Measurements from ENCODE around the gene RFFL.

DNA sequence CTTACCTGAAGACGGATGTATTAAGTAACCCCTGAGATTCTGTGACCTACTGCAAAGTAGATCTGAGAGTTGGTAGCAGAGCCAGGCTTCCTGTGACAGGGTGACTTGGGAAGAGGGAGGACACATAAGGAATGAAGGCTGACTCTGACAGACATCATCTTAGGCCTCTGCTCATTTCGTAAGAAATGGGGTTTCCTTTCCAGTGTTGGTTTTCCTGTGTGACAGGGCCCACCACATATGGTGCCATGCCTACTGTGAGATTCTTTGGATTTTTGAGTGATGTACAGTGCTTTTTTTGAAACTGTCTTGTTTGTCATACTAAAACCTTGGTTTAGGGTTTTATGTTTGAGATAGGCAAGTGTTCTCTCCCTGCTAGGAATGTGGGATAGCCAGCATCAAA is 70.5 kb downstream of the RFFL start:
- TF ChIP-seq POLR2A (IDR thresholded peaks at IDR 0.05) (no peak), POLR2AphosphoS5 (IDR thresholded peaks at IDR 0.05) (no peak), EP300 (IDR thresholded peaks at IDR 0.05) (no peak)
- TF ChIP-seq, protein P1, sequence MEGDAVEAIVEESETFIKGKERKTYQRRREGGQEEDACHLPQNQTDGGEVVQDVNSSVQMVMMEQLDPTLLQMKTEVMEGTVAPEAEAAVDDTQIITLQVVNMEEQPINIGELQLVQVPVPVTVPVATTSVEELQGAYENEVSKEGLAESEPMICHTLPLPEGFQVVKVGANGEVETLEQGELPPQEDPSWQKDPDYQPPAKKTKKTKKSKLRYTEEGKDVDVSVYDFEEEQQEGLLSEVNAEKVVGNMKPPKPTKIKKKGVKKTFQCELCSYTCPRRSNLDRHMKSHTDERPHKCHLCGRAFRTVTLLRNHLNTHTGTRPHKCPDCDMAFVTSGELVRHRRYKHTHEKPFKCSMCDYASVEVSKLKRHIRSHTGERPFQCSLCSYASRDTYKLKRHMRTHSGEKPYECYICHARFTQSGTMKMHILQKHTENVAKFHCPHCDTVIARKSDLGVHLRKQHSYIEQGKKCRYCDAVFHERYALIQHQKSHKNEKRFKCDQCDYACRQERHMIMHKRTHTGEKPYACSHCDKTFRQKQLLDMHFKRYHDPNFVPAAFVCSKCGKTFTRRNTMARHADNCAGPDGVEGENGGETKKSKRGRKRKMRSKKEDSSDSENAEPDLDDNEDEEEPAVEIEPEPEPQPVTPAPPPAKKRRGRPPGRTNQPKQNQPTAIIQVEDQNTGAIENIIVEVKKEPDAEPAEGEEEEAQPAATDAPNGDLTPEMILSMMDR (IDR thresholded peaks at IDR 0.05), result no peak
